Measurements from ENCODE around the gene HERPUD2. TPM values are rescaled to one million over a fixed set of nuclear protein-coding genes. Genes with fewer than 3 reads are reported as not detected.
"Not testable (repeated sequence)": the region's sequence is repeated elsewhere in the genome, so short reads cannot be mapped to it uniquely, and the experiment has no call there.

HERPUD2 gene
- total RNA-seq, 1 donor from 2014 or later, result 24.6 TPM

DNA sequence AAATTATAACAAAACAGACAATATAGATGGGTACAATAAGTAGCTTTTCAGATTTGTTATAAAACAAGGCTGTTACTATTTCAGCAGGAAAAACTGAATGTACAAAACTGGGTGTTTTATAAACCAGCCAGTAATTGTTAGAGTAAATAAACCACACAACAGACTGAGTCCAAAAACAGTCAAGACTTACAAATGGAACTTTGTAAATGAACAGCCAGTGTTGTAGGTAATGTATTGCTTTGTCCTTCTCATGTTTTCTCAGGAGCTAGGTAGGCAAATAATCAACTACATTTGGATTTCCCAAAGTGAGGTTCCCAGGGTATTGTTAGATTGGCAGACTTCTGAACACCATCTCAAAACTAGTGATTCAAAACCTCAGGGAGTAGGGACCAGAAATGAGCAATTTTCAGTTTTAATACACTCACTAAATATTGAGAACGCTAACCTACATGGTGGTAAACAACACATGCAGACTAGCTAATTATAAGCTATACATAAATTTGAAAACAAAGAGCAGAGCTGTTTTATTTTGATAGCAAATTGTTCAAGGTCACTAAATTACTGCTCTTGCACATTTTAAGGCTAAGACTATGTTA lies 36.2 kb downstream of the HERPUD2 start:
- H3K4me3 ChIP-seq (ENCODE audit: low read depth, low read length), result no peak overlapping the region
- TF ChIP-seq, protein P1, sequence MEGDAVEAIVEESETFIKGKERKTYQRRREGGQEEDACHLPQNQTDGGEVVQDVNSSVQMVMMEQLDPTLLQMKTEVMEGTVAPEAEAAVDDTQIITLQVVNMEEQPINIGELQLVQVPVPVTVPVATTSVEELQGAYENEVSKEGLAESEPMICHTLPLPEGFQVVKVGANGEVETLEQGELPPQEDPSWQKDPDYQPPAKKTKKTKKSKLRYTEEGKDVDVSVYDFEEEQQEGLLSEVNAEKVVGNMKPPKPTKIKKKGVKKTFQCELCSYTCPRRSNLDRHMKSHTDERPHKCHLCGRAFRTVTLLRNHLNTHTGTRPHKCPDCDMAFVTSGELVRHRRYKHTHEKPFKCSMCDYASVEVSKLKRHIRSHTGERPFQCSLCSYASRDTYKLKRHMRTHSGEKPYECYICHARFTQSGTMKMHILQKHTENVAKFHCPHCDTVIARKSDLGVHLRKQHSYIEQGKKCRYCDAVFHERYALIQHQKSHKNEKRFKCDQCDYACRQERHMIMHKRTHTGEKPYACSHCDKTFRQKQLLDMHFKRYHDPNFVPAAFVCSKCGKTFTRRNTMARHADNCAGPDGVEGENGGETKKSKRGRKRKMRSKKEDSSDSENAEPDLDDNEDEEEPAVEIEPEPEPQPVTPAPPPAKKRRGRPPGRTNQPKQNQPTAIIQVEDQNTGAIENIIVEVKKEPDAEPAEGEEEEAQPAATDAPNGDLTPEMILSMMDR (conservative IDR thresholded peaks at IDR 0.05; ENCODE audit: low read depth, low read length), result no peak
- DNase-seq (ENCODE audit: low read depth), result peak; percentile 44

DNA sequence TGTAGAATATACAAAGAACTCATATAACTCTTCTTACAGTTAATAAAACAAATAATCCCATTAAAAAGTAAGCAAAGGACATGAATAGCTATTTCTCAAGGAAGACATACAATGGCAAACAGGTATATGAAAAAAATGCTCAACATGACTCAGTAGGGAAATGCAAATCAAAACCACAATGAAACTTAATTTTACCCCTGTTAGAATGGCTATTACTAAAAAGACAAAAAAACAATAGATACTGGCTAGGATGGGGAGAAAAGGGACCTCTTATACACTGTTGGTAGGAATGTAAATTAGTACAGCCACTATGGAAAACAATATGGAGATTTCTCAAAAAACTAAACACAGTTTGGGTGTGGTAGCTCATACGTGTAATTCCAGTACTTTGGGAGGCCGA lies 37.8 kb downstream of the HERPUD2 start:
- TF ChIP-seq, protein P1 (conservative IDR thresholded peaks at IDR 0.05; ENCODE audit: low read depth, low read length), result no peak
- DNase-seq (ENCODE audit: low read depth), result no peak
- H3K4me3 ChIP-seq (ENCODE audit: low read depth, low read length), result no peak overlapping the region

DNA sequence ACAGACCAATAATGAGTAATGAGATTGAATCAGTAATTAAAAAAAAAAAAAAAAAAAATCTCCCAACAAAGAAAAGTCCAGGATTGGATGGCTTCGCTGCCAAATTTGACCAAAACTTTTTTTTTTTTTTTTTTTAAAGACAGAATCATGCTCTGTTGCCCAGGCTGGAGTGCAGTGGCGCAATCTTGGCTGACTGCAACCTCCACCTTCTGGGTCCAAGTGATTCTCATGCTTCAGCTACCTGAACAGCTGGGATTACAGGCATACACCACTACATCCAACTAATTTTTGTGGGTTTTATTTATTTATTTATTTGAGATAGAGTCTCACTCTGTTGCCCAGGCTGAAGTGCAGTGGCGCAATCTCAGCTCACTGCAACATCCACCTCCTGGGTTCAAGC lies 40.4 kb downstream of the HERPUD2 start:
- DNase-seq (ENCODE audit: low read depth); H3K4me3 ChIP-seq (ENCODE audit: low read depth, low read length): not testable (repeated sequence)

DNA sequence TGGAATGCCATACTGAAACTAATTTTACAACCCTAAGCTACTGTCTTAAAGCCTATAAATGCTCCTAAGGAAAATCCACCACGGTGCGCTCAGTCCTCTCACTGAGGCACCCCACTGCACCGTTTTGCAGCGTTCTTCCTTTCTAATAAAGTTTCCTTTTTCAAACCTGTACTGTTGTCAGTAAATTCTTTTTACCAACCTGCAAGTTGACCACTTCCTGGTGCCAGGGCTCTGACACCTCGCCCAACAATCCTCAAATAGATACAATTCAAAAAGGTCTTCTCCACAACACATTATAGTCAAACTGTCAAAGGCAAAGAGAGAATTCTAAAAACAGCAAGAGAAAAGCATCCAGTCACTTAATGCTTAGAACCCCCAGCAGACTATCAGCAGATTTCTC lies 42.8 kb downstream of the HERPUD2 start:
- no peak overlapping the region for H3K4me3 ChIP-seq (ENCODE audit: low read depth, low read length)
- no peak for DNase-seq (ENCODE audit: low read depth)
- TF ChIP-seq, protein P1 (conservative IDR thresholded peaks at IDR 0.05; ENCODE audit: low read depth, low read length), result no peak

DNA sequence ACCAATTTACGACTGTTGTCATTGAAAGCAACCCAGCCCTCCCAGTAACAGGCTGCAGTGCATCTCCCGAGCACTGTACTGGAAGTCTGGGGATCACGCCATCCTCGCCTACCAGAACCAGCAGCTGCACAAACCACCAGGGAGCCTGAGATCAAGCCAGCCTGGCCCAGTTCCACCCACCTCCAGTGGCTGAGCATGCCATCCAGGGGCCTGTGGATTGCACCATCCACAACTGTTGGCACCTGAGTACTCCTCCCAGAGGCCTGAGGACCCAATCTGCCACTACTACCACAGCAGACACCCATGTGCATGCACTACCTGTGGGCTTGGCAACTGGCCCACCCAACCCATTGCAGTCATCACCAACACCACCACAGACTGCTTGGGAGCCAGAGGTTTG lies 44.2 kb downstream of the HERPUD2 start:
- DNase-seq (ENCODE audit: low read depth), result no peak
- H3K4me3 ChIP-seq (ENCODE audit: low read depth, low read length), result no peak overlapping the region
- TF ChIP-seq, protein P1 (conservative IDR thresholded peaks at IDR 0.05; ENCODE audit: low read depth, low read length), result no peak

DNA sequence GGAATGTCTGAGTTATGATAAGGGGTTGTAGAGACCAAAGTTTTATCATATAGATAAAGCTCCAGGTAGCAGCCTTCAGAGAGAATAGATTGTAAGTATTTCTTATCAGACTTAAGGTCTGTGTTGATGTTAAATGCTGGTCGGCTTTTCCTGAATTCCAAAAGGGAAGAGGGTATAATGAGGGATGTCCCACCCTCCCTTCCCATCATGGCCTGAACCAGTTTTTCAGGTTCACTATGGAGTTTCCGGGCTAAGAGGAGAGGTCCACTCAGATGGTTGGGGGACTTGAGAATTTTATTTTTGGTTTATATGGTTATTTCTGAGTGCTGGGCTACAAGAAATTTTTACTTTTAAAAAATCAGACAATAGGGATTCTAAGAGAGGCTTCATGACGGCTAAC lies 45.2 kb downstream of the HERPUD2 start:
- DNase-seq (ENCODE audit: low read depth), result no peak
- no peak overlapping the region for H3K4me3 ChIP-seq (ENCODE audit: low read depth, low read length)
- TF ChIP-seq, protein P1 (conservative IDR thresholded peaks at IDR 0.05; ENCODE audit: low read depth, low read length), result no peak

DNA sequence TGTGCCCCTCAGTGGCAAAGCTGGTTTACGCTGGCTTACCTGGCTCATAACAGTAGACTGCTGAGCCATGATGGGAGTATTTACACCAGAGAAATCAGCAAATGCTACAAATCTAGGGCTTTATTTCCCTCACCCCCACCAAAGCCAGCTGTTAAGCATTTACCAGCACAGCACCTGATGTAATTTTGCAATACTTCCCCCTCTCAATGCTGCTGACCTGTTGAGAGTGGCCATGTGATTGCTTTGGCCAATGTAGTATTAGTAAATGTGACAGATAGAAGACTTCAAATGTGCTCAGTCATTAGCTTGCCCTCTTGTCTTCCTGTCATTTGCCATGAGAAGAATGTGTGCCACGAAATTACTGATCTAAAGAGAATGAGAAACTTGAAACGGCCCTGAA lies 46.6 kb downstream of the HERPUD2 start:
- peak; percentile 52 for DNase-seq (ENCODE audit: low read depth)
- H3K4me3 ChIP-seq (ENCODE audit: low read depth, low read length), result no peak overlapping the region
- TF ChIP-seq, protein P1 (conservative IDR thresholded peaks at IDR 0.05; ENCODE audit: low read depth, low read length), result no peak
